B cell (primary cell): ENCODE results near the gene RRBP1.

ENCODE experiments used
- EZH2 ChIP-seq: IDR thresholded peaks from 2 replicates; pipeline ENCODE4 v1.6.1; 2012; ENCODE audit warnings: borderline replicate concordance, low read depth, mild to moderate bottlenecking, moderate library complexity, low read length; ENCODE audit not compliant: insufficient read depth, poor library complexity, severe bottlenecking
- TF ChIP-seq, protein P1 (sequence below): fragments of 200-600 bp; IDR thresholded peaks from one replicate; pipeline ENCODE4 v1.8.0; 2022; ENCODE audit warnings: antibody characterized with exemption, mild to moderate bottlenecking

DNA sequence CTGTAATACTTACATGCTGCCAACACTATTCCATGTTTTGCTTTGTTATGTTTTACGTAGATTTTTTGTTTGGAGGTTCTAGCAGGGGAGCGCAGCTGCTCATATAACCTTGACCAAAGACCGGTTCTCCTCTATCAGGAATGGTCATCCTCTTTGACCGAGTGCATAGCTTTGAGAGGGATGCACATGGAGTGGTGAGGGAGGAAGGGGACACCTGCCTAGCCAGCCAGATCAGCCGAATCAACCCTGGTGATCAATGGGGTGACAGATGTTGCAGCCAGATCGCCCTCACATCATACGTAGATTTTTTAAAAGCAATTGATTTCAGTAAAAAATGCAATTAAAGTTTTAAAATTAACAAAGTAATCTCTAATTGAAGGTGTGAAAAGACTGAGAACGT is 105.8 kb downstream of the RRBP1 start:
- TF ChIP-seq, protein P1, sequence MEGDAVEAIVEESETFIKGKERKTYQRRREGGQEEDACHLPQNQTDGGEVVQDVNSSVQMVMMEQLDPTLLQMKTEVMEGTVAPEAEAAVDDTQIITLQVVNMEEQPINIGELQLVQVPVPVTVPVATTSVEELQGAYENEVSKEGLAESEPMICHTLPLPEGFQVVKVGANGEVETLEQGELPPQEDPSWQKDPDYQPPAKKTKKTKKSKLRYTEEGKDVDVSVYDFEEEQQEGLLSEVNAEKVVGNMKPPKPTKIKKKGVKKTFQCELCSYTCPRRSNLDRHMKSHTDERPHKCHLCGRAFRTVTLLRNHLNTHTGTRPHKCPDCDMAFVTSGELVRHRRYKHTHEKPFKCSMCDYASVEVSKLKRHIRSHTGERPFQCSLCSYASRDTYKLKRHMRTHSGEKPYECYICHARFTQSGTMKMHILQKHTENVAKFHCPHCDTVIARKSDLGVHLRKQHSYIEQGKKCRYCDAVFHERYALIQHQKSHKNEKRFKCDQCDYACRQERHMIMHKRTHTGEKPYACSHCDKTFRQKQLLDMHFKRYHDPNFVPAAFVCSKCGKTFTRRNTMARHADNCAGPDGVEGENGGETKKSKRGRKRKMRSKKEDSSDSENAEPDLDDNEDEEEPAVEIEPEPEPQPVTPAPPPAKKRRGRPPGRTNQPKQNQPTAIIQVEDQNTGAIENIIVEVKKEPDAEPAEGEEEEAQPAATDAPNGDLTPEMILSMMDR, result no peak
- no peak for TF ChIP-seq EZH2
